ENCODE results near the gene PHYKPL.

DNA sequence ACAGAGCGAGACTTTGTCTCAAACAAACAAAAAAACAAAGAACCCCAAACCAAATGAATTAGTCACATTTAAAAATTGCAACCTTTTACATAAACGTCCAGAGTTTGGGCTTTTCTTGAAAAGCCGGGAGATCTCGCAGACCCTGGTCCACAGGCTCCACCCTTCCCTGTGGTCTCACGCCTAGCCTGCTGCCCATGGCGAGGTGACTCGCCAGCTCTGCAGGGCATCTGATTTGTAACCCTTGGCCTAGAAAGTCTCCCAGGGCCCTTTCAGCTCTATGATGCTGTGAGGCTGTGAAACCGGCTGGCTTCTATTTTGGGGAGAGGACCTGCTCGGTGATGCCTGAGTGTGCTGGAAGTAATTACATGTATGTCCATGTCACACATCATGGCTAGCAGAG is 44.7 kb upstream of the PHYKPL start:
- TF ChIP-seq CTCF (optimal IDR thresholded peaks at IDR 0.05 in 1 of 3, IDR thresholded peaks at IDR 0.05 in 1 of 3, conservative IDR thresholded peaks at IDR 0.05 in 1 of 3; ENCODE audit: extremely low read depth in 1 of 3, insufficient read depth in 2 of 3, low read length in 3 of 3) (no peak), EZH2 (IDR thresholded peaks at IDR 0.05; ENCODE audit: low read length) (no peak)
